GM12878 (cell line): ENCODE data around the gene PIEZO2. TPM values are rescaled to one million over a fixed set of nuclear protein-coding genes. Genes with fewer than 3 reads are reported as not detected.

Experiments
- ATAC-seq: fragments of 200-7000 bp; cut with Tn5 transposase; 3 replicates; pipeline ENCODE4 v1.9.1; 2020; ENCODE audit warnings: mild to moderate bottlenecking, moderate library complexity
- BruUV-seq: library from RNA; stranded (reverse); fragments of 400-500 nt; replicated peaks from 2 replicates; lab custom pipeline; 2021; lab: Mats Ljungman, UMichigan
- CTCF ChIA-PET: fragments of 300-600 bp; sonication (Branson Sonifier 250); formaldehyde crosslinking; extraction: SDS; loops from one replicate; lab custom pipeline; 2021; ENCODE audit warnings: inconsistent platforms; lab: Yijun Ruan, JAX
- POLR2A ChIA-PET: fragments of 350-600 bp; formaldehyde crosslinking; extraction: SDS; loops from one replicate; lab custom pipeline; 2021; ENCODE audit warnings: inconsistent platforms; lab: Charles Lee
- RAD21 ChIA-PET: fragments of 300-600 bp; sonication (Branson Sonifier 250); formaldehyde crosslinking; loops from one replicate; lab custom pipeline; 2023; ENCODE audit warnings: antibody characterized with exemption; ENCODE audit not compliant: unreplicated experiment; lab: Charles Lee
- SMC1A ChIA-PET: fragments of 300-600 bp; sonication (Branson Sonifier 250); formaldehyde crosslinking; loops from one replicate; lab custom pipeline; 2023; ENCODE audit not compliant: unreplicated experiment, uncharacterized antibody; lab: Charles Lee
- DNase-seq: peaks from one replicate; pipeline ENCODE4 v3.0.0-alpha.2; 2011; ENCODE audit warnings: low read depth, low spot score
- FAIRE-seq: peaks from 3 replicates; lab custom pipeline; 2011; peaks lifted over from hg19 to GRCh38; lab: Jason Lieb, UNC
- H2AFZ ChIP-seq: 2 replicates; pipeline ENCODE4 v1.6.0; 2011; ENCODE audit warnings: low read depth, low read length, control low read depth; ENCODE audit not compliant: control insufficient read depth
- H3K27ac ChIP-seq: 2 replicates; pipeline ENCODE4 v1.5.1; 2011; ENCODE audit warnings: control low read depth; ENCODE audit not compliant: control insufficient read depth, insufficient read depth
- H3K27me3 ChIP-seq, 2 experiments: replicated peaks in 1 of 2; 2 replicates each; pipeline versions ENCODE4 v1.6.0 to v1.6.1; 2011; ENCODE audit warnings: low read length in 1 of 2; ENCODE audit not compliant: control insufficient read depth in 2 of 2, insufficient read depth in 2 of 2
- H3K36me3 ChIP-seq, 2 experiments: 2 replicates each; pipeline ENCODE4 v1.5.1; 2011; ENCODE audit warnings: low read length in 1 of 2; ENCODE audit not compliant: control insufficient read depth in 2 of 2, insufficient read depth in 2 of 2
- H3K4me1 ChIP-seq: 2 replicates; pipeline ENCODE4 v1.6.1; 2011; ENCODE audit warnings: mild to moderate bottlenecking, low read length, moderate library complexity, mixed read lengths; ENCODE audit not compliant: control insufficient read depth, insufficient read depth
- H3K4me2 ChIP-seq: 2 replicates; pipeline ENCODE4 v1.6.0; 2011; ENCODE audit warnings: control low read depth; ENCODE audit not compliant: control insufficient read depth, insufficient read depth
- H3K4me3 ChIP-seq: fragments of 200-600 bp; sonication (generic); 2 replicates; pipeline ENCODE4 v1.5.1; 2016
- H3K79me2 ChIP-seq: 2 replicates; pipeline ENCODE4 v1.6.0; 2011; ENCODE audit warnings: low read length; ENCODE audit not compliant: control insufficient read depth, insufficient read depth
- H3K9ac ChIP-seq: 2 replicates; pipeline ENCODE4 v1.8.0; 2011; ENCODE audit warnings: low read length, control low read depth, mixed read lengths; ENCODE audit not compliant: control insufficient read depth, insufficient read depth
- H3K9me3 ChIP-seq: replicated peaks from 3 replicates; pipeline ENCODE4 v1.5.1; 2011; ENCODE audit warnings: mild to moderate bottlenecking, low read length; ENCODE audit not compliant: control insufficient read depth, insufficient read depth
- H4K20me1 ChIP-seq: 2 replicates; pipeline ENCODE4 v1.6.0; 2011; ENCODE audit not compliant: control insufficient read depth, insufficient read depth
- ASH2L ChIP-seq: fragments of 300-600, 200-600 bp; sonication (generic); IDR thresholded peaks from 2 replicates; pipeline ENCODE4 v1.6.1; 2017; ENCODE audit warnings: low read depth, mild to moderate bottlenecking, borderline replicate concordance
- BACH1 ChIP-seq: fragments of 450-650 bp; IDR thresholded peaks from 2 replicates; pipeline ENCODE4 v1.6.1; 2017; ENCODE audit warnings: mild to moderate bottlenecking, borderline replicate concordance
- HCFC1 ChIP-seq: fragments of 150-350 bp; IDR thresholded peaks from 2 replicates; pipeline ENCODE4 v1.6.1; 2014; ENCODE audit warnings: low read length
- MEF2B ChIP-seq: fragments of 450-650 bp; IDR thresholded peaks from 2 replicates; pipeline ENCODE4 v1.6.1; 2018; ENCODE audit warnings: mild to moderate bottlenecking, moderate library complexity; ENCODE audit not compliant: partially characterized antibody, poor library complexity, severe bottlenecking
- MXI1 ChIP-seq: fragments of 150-350 bp; IDR thresholded peaks from 2 replicates; pipeline ENCODE4 v1.6.1; 2011; ENCODE audit warnings: low read depth, mild to moderate bottlenecking, inconsistent platforms, low read length, improper control_type of control experiment
- MYB ChIP-seq: fragments of 150-350 bp; IDR thresholded peaks from 2 replicates; pipeline ENCODE4 v1.6.1; 2014; ENCODE audit warnings: mild to moderate bottlenecking, low read depth, low read length, borderline replicate concordance
- NFXL1 ChIP-seq: fragments of 450-650 bp; IDR thresholded peaks from 2 replicates; pipeline ENCODE4 v1.6.1; 2017; ENCODE audit warnings: antibody characterized with exemption, mild to moderate bottlenecking, borderline replicate concordance
- PML ChIP-seq: IDR thresholded peaks from 2 replicates; pipeline ENCODE4 v1.6.1; 2012; ENCODE audit warnings: low read length, inconsistent platforms
- SIN3A ChIP-seq: IDR thresholded peaks from 2 replicates; pipeline ENCODE4 v1.6.1; 2012; ENCODE audit warnings: low read depth, low read length, improper control_type of control experiment
- SMARCA5 ChIP-seq: fragments of 450-650 bp; IDR thresholded peaks from 2 replicates; pipeline ENCODE4 v1.6.1; 2017; ENCODE audit warnings: mild to moderate bottlenecking
- SRF ChIP-seq, 2 experiments: IDR thresholded peaks; 2 replicates each; pipeline ENCODE4 v1.6.1; 2011; ENCODE audit warnings: low read depth in 2 of 2, low read length in 2 of 2, mild to moderate bottlenecking in 1 of 2, moderate library complexity in 1 of 2
- STAT3 ChIP-seq: IDR thresholded peaks from 2 replicates; pipeline ENCODE4 v1.6.1; 2011; ENCODE audit warnings: low read depth, low read length, improper control_type of control experiment
- TCF3 ChIP-seq: IDR thresholded peaks from 2 replicates; pipeline ENCODE4 v1.6.1; 2012; ENCODE audit warnings: low read depth, mild to moderate bottlenecking, low read length, borderline replicate concordance; ENCODE audit not compliant: insufficient read depth
- ZNF24 ChIP-seq: fragments of 450-650 bp; IDR thresholded peaks from 2 replicates; pipeline ENCODE4 v1.6.1; 2017; ENCODE audit warnings: antibody characterized with exemption, mild to moderate bottlenecking
- ZNF274 ChIP-seq: IDR thresholded peaks from one replicate; pipeline ENCODE4 v1.8.0; 2011; ENCODE audit not compliant: insufficient read length, insufficient read depth
- WGBS: methylation state at CpG from one replicate; pipeline ENCODE4 v1.1.6; 2016; ENCODE audit warnings: low lambda C conversion rate; ENCODE audit not compliant: insufficient replicate concordance, insufficient coverage; ENCODE audit errors: missing lambda C conversion rate; 5-methylcytosine and 5-hydroxymethylcytosine counted together
- in situ Hi-C: fragments of 300-500 bp; cut with MboI; formaldehyde crosslinking; loops from 9 replicates; pipeline ENCODE4 v1.14.3; 2018; ENCODE audit warnings: mixed read lengths
- intact Hi-C: fragments of 100-400 bp; cut with micrococcal nuclease; formaldehyde crosslinking; loops from one replicate; pipeline ENCODE4 v1.14.2; 2022; ENCODE audit not compliant: unreplicated experiment
- polyA plus RNA-seq, 11 experiments: library from polyadenylated mRNA; depleted of rRNA in 4 of 11; unstranded in 6 of 11; stranded (reverse) in 5 of 11; fragments of >200 nt; fragmentation: Nextera tagmentation in 4 of 11; fragmentation: Illumina TruSeq in 1 of 11; extraction: Ambion mirVana in 4 of 11; extraction: Trizol in 1 of 11; gene quantifications; 1 replicate in 1 of 11; 2 replicates in 10 of 11; pipeline versions ENCODE4 v1.2.1 to v1.2.3, GENCODE V29; 2011 to 2016; ENCODE audit warnings: inconsistent platforms in 2 of 11, missing spikeins in 2 of 11, low read depth in 1 of 11
- total RNA-seq, 4 experiments: library from RNA; depleted of rRNA in 3 of 4; stranded (reverse); fragments of >200 nt in 3 of 4; fragmentation: Illumina TruSeq in 1 of 4; extraction: Trizol in 1 of 4; gene quantifications; 2 replicates each; pipeline versions ENCODE4 v1.2.1 to v1.2.3, GENCODE V29; 2013 to 2021
- TF ChIP-seq, protein P1 (sequence below): IDR thresholded peaks from 2 replicates; pipeline ENCODE4 v1.6.1; 2011; ENCODE audit warnings: low read depth, mild to moderate bottlenecking, low read length, moderate library complexity, borderline replicate concordance; ENCODE audit errors: extremely low read depth
- TF ChIP-seq, protein P2 (sequence below): fragments of 450-650 bp; IDR thresholded peaks from 2 replicates; pipeline ENCODE4 v1.6.1; 2017; ENCODE audit warnings: antibody characterized with exemption, mild to moderate bottlenecking, moderate library complexity

PIEZO2 gene
- total and polyA plus RNA-seq, 10 of the 15 experiments (the other 5 are each of a cell fraction or from before 2014, with no cell fraction given), result 6.7 to 42.3 (median 27.4) TPM

DNA sequence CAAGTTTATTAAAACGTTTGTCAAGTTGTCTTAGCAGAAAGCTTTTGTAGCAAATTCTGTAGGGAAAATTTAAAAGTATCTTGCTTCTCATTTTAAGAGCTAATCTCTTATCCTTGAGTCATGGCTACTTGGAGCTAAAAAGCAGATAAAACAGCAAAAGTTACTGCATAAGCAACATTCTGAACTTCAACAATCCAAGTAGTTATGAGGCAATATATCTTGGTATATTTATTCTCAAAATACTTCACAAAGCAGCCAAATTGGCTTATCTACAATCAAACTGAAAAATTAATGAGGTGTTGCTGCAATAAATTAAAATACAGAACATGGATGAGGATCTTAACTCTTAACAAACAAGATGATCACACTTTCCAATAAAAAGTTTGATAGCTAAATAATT lies 306.5 kb downstream of the PIEZO2 start:
- no peak overlapping the region for H2AFZ ChIP-seq
- intact Hi-C loops, result no loop called here
- peaks cover 0 to 6% of the 10 kb centered on the region in 2 experiments; a peak in 1 of 4 replicates for H3K36me3 ChIP-seq
- no peak for ATAC-seq
- POLR2A ChIA-PET, result no interaction called here
- BruUV-seq, result no TSS peak
- in situ Hi-C loops, result no loop called here
- no peak overlapping the region for H3K27ac ChIP-seq
- H3K9ac ChIP-seq, result no peak overlapping the region
- no peak for DNase-seq
- H3K4me1 ChIP-seq, result peaks cover 15% of the 10 kb centered on the region
- peaks cover 7% of the 10 kb centered on the region; the same call in 2 of the 3 replicates for H3K9me3 ChIP-seq
- RAD21 ChIA-PET, result interaction anchor here (0.7 to 5.5 kb wide), 3 partner anchors 8 to 311 kb away, joined by 4 to 60 read pairs (median 5); no protein-coding TSS in a partner anchor
- FAIRE-seq, result no peak
- H4K20me1 ChIP-seq, result no peaks in the 10 kb centered on the region
- TF ChIP-seq ASH2L, result no peak
- TF ChIP-seq, protein P1, sequence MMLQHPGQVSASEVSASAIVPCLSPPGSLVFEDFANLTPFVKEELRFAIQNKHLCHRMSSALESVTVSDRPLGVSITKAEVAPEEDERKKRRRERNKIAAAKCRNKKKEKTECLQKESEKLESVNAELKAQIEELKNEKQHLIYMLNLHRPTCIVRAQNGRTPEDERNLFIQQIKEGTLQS, result no peak
- TF ChIP-seq STAT3, result no peak
- no peak for TF ChIP-seq ZNF24
- TF ChIP-seq SMARCA5, result no peak
- TF ChIP-seq MXI1, result no peak
- no peak for TF ChIP-seq TCF3
- TF ChIP-seq MYB, result no peak
- TF ChIP-seq SRF (IDR thresholded peaks at IDR 0.05; ENCODE audit: low read depth in 2 of 2, low read length in 2 of 2), result no peak
- no peak for TF ChIP-seq MEF2B
- TF ChIP-seq HCFC1, result no peak
- TF ChIP-seq, protein P2, sequence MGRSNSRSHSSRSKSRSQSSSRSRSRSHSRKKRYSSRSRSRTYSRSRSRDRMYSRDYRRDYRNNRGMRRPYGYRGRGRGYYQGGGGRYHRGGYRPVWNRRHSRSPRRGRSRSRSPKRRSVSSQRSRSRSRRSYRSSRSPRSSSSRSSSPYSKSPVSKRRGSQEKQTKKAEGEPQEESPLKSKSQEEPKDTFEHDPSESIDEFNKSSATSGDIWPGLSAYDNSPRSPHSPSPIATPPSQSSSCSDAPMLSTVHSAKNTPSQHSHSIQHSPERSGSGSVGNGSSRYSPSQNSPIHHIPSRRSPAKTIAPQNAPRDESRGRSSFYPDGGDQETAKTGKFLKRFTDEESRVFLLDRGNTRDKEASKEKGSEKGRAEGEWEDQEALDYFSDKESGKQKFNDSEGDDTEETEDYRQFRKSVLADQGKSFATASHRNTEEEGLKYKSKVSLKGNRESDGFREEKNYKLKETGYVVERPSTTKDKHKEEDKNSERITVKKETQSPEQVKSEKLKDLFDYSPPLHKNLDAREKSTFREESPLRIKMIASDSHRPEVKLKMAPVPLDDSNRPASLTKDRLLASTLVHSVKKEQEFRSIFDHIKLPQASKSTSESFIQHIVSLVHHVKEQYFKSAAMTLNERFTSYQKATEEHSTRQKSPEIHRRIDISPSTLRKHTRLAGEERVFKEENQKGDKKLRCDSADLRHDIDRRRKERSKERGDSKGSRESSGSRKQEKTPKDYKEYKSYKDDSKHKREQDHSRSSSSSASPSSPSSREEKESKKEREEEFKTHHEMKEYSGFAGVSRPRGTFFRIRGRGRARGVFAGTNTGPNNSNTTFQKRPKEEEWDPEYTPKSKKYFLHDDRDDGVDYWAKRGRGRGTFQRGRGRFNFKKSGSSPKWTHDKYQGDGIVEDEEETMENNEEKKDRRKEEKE, result no peak
- TF ChIP-seq ZNF274, result no peak
- no peak for TF ChIP-seq PML
- TF ChIP-seq BACH1, result no peak
- no peak for TF ChIP-seq NFXL1
- no peak for TF ChIP-seq SIN3A
- WGBS, result 0% methylated on average over 1 of the region's 1 CpG
- CTCF ChIA-PET, result interaction anchor here (1.0 to 8.9 kb wide), 7 partner anchors 8 to 320 kb away, joined by 3 to 55 read pairs (median 4); no protein-coding TSS in a partner anchor
- no peaks in the 10 kb centered on the region for H3K27me3 ChIP-seq
- H3K4me3 ChIP-seq, result no peak overlapping the region
- SMC1A ChIA-PET, result interaction anchor here (1.0 to 1.9 kb wide), 9 partner anchors 9 to 311 kb away, joined by 3 to 11 read pairs (median 3); no protein-coding TSS in a partner anchor
- no peaks in the 10 kb centered on the region for H3K79me2 ChIP-seq
- H3K4me2 ChIP-seq, result no peak overlapping the region
